OCI-LY7 (cell line): ENCODE results near the gene TLR6.

Experiments used
- CTCF ChIP-seq: fragments of 200-600 bp; sonication (generic); conservative IDR thresholded peaks from 2 replicates; pipeline ENCODE4 v1.5.1; 2014; ENCODE audit warnings: mild to moderate bottlenecking, antibody characterized with exemption, low read length, moderate library complexity, mixed read lengths
- EZH2phosphoT487 ChIP-seq: fragments of 200-600 bp; sonication (generic); IDR thresholded peaks from 2 replicates; pipeline ENCODE4 v1.6.1; 2018; ENCODE audit warnings: low read depth, borderline replicate concordance, mild to moderate bottlenecking, mixed run types, antibody characterized with exemption, low read length, moderate library complexity, mixed read lengths

DNA sequence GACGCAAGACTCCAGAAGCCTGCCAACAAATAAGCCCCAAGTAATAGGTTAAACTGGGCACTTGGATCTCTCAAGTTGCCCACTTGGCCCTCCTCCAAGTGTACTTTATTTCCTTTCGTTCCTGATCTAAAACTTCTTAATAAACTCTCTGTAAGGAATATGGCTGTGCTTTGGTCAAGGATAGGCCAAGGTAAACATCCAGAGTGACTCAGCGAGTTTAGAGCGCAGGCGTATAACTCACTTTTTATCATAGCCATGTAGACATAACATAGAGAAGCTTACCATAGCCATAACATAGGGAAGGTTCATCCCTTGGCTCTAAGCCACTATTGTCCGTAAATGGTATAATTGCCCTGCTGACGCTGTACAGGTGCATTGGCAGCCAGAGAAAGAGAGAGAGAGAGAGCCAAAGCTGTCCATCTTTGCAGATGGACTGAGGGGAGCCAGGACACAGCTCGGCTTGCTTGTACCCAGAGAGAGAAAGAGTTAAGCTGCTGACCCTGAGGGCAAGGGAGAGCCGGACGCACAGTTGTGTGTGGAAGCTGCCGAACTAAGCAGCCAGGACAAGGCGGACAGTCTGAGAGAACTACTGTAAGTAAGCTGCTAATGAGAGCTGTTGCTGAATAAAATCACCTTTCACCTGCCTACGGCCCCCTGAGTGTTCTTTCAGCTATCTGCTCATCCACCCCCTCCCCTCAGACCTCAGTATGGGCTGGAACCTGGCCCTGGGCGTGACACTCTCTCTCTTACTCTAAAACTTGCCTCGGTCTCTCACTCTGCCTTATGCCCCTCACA lies 53.9 kb downstream of the TLR6 start:
- TF ChIP-seq CTCF (no peak), EZH2phosphoT487 (no peak)
